Activated CD8-positive, alpha-beta memory T cell treated with anti-CD3 and anti-CD28 coated beads for 4 hours (primary cell): ENCODE data around the gene DST.

Experiments used
- DNase-seq, 2 donors: peaks; one replicate each; pipeline ENCODE4 v3.0.0-alpha.2; 2020; ENCODE audit warnings: low read depth in 2 of 2

Gene DST

GRCh38 chr6:56537223-56537770, 105.4 kb downstream of the DST start:
- no peak for DNase-seq

GRCh38 chr6:56536536-56536935, 106.2 kb downstream of the DST start:
- no peak for DNase-seq

GRCh38 chr6:56535626-56536025, 107.1 kb downstream of the DST start:
- no peak for DNase-seq

GRCh38 chr6:56534680-56535419, 107.8 kb downstream of the DST start:
- DNase-seq = no peak

GRCh38 chr6:56532766-56533551, 109.7 kb downstream of the DST start:
- no peak for DNase-seq

GRCh38 chr6:56531839-56532595, 110.7 kb downstream of the DST start:
- DNase-seq = no peak

GRCh38 chr6:56529594-56530191, 113.0 kb downstream of the DST start:
- no peak for DNase-seq

- no peak for DNase-seq
Observed at GRCh38 chr6:56528412-56528841, 114.3 kb downstream of the DST start.

- DNase-seq = no peak
Observed at GRCh38 chr6:56527934-56528333, 114.8 kb downstream of the DST start.

- no peak for DNase-seq
Observed at GRCh38 chr6:56526860-56527544, 115.7 kb downstream of the DST start.

GRCh38 chr6:56525974-56526789, 116.5 kb downstream of the DST start:
- DNase-seq = no peak

- no peak for DNase-seq
Observed at GRCh38 chr6:56524891-56525703, 117.6 kb downstream of the DST start.

- no peak for DNase-seq
Observed at GRCh38 chr6:56522495-56523270, 120.0 kb downstream of the DST start.

- no peak for DNase-seq
Observed at GRCh38 chr6:56521976-56522375, 120.7 kb downstream of the DST start.

GRCh38 chr6:56521454-56521853, 121.2 kb downstream of the DST start:
- DNase-seq = no peak

GRCh38 chr6:56520218-56520617, 122.5 kb downstream of the DST start:
- DNase-seq = no peak

- DNase-seq = no peak
Observed at GRCh38 chr6:56518995-56519767, 123.5 kb downstream of the DST start.
